Measurements from ENCODE around the gene ZNF821. TPM values are rescaled to one million over a fixed set of nuclear protein-coding genes. Genes with fewer than 3 reads are reported as not detected.
"Not testable (repeated sequence)": the region's sequence is repeated elsewhere in the genome, so short reads cannot be mapped to it uniquely, and the experiment has no call there.

The ZNF821 gene
- 5.6 and 6.8 TPM in 2 replicates for total RNA-seq

DNA sequence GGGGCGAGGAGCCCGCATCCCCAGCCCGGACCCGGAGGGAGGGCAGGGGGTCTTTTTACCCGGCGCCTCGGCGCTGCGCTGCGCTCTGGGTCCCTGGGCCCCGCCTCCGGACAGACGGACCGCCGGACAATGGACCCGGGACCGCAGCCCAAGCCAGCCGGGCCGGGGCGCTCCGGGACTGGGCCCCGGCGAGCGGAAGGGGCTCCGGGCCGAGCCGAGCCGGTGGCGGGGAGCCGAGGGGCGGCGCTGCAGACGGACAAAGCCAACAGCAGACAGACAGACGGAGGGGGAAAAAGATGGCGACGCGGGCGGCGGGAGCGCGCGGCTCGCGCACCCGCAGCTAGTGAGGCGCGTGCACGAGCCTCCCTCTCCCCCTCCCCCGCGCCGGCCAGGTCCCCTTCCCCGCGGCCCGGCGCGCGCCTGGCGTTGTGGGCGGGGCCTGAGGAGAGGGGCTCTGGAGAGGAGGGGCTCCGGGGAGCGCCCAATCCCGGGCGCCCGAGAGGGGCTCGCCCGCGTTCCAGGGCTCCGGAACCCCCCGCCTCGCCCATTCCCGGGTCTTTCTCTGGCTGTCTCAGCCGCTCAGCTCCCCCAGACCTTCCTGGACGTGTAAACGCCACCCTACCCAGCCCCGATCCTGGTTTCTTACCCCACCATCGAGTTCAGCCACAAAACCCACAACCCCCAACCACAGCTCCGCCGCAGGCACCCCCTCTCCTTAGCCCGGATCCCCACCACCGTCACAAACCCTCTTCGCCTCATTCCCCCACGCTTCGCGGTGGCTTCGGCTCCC, at the start of gene ZNF821:
Gene ZNF821 (minus strand): TSS at position 334 of the 790 bp plus-strand sequence. CDS start 4,236 bp downstream, outside the sequence.
- DNase-seq, result peak; percentile 77

- no peak for DNase-seq
These were observed 49.0 kb upstream of the ZNF821 start for GRCh38 chr16:71933017-71933416.

DNA sequence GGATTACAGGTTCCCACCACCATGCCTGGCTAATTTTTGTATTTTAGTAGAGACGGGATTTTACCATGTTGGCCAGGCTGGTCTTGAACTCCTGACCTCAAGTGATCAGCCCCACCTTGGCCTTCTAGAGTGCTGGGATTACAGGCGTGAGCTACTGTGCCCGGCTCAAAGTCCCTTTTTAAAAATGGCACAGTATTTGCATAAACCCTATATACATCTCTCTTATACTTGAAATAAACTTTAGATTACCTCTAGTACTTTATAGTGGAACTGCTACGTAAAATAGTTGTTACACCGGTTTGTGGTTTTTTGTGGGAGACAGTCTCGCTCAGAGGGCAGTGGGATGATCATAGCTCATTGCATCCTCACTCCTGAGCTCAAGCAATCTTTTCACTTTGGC, 47.6 kb upstream of the ZNF821 start:
- DNase-seq, result no peak

DNA sequence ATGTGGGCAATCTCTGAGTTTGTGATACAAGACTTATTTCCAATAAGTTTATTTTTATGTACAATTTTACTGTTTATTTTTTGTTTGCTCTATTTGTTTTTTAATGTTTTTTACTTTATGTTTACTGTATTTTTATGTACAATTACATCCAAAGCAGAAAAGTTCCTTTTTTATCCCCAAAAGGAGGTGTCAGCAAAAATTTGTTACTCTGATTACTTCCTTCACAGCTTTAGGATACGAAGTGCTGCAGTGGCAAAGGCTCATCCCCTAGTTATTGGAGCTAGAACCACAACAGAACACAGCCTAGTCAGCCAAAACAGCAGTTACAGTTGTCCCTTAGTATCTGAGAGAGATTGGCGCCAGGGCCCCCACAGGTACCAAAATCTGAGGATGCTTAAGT, 47.0 kb upstream of the ZNF821 start:
- DNase-seq, result no peak

DNA sequence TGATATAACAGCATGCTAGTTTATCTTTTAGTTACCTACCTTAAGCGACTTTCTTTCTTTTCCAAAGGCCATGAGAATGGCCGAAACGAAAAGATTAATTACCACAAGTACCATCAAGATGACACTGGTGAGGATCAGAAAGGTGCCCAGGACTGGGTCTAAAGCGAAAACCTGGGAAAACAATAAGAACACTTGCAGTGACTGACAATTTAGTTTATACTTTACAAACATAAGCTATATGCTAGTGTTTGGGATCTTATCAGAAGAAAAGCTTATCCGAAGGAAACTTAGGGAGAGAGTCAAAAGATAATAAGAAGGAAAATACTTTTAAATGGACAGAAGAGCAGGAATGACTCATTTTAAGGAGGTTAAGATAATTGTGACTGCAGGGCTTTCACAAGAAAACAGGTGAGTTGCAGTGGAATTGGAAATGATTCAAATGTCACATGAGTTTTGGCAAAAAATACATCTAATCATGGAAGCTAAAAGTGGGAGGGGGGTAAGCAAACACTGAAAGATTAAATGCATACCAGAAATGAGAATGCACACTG, 46.1 kb upstream of the ZNF821 start:
- no peak for DNase-seq

GRCh38 chr16:71929048-71929447, 45.1 kb upstream of the ZNF821 start:
- peak; percentile 71 for DNase-seq

GRCh38 chr16:71927787-71928186, 43.8 kb upstream of the ZNF821 start:
- DNase-seq, result peak; percentile 66

DNA sequence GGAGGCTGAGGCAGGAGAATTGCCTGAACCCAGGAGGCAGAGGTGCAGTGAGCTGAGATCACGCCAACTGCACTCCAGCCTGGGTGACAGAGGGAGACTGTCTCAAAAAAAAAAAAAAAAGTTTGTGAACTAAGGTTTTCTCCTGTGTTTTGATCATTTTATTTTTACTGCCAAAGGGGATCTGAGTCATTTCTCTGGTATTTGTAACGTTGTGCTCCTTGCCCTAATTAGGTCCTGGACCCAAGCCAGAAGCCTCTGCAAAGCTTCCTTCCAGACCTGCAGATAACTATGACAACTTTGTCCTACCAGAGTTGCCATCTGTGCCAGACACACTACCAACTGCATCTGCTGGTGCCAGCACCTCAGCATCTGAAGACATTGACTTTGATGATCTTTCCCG, 43.4 kb upstream of the ZNF821 start:
- DNase-seq, result peak; percentile 97

GRCh38 chr16:71924710-71925109, 40.7 kb upstream of the ZNF821 start:
- peak; percentile 62 for DNase-seq

GRCh38 chr16:71923941-71924690, 40.1 kb upstream of the ZNF821 start:
- no peak for DNase-seq

- DNase-seq, result no peak
These were observed 36.7 kb upstream of the ZNF821 start for GRCh38 chr16:71920658-71921057.

DNA sequence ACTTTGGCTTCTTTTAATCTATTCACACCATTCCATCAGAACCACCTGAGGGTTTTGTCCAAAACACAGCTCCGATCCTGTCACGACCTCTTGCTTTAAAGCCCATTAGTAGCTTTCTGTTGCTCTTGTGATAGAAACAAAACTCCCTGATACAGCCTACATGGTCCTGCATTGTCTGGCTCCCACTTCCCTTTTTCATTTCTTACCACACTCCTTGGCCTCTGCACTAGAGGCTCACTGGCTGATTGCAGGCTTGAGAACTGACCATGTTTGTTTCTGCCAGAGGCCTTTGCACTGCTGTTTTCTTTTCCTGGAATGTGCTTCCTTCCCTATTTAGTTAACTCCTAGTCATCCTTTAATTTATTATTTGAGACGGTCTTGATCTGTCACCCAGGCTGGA, 35.1 kb upstream of the ZNF821 start:
- DNase-seq, result no peak

DNA sequence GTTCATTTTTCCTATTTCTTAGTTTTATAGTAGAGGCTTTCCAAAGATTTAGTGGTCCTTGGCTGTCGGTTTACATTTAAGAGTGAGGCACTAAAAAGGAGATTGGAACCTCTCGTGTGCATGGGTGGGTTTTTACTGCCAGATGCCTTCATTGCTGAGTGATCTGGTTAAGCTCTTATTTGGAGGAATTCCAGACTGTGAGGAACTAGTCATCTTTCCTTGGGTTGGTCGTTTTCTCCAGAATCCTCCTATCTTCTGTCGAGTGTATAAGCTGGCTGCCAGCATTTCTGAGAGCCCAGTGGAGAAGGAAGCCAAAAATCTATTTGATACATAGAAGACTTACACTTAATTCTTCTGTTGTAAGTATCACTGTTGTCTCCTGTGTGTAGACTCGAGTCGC, 33.9 kb upstream of the ZNF821 start:
- DNase-seq, result no peak

- DNase-seq, result no peak
These were observed 32.5 kb upstream of the ZNF821 start for GRCh38 chr16:71916397-71916920.

DNA sequence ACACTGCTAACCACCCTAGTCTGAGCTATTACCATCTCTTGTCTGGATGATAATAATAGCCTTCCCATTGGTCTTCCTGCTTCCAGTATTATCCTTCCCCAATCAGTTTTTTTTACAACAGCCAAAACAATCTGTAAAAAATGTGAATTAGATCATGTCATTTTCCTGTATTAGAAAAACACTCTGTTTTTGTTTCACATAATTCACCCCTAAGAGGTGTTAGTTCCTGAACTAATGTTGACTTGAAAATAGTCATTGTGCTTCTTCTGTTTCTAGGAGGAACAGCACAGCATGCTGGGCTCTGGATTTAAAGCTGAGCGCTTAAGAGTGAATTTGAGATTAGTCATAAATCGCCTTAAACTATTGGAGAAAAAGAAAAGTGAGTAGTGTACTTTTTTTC, 31.4 kb upstream of the ZNF821 start:
- DNase-seq, result peak; percentile 71

DNA sequence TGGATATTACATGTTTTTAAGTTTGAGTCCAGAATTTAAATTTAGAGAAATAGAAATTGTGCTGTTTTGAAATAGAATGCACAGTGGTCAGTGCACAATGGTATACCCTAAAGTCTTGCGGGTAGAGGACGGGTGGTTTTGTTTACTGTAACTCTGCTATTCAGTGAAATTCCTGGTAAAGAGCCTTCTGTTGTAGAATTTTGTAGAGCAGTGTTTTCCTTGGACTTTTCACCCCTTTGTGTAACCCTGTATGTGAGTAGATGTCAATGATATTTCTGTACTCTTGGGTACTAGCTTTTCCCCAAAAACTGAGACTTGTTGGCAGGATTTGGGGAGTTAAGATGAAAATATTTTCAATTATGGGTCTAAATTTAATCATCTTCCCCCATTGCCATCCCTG, 30.8 kb upstream of the ZNF821 start:
- no peak for DNase-seq

GRCh38 chr16:71912534-71913275, 28.7 kb upstream of the ZNF821 start:
- no peak for DNase-seq

DNA sequence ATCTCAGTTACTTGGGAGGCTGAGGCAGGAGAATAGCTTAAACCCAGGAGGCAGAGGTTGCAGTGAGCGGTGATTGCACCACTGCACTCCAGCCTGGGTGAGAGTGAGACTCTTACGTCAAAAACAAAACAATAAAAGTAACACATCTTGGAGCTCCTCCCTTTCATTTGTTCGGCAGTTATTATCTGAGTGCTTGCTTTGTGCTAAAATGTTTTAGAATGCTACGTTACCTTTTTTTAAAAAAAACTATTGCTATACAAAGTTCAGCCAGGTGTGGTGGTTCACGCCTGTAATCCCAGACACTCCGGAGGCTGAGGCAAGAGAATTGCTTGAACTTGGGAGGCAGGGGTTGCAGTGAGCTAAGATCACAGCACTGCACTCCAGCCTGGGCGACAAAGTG, 27.1 kb upstream of the ZNF821 start:
- DNase-seq, result no peak

DNA sequence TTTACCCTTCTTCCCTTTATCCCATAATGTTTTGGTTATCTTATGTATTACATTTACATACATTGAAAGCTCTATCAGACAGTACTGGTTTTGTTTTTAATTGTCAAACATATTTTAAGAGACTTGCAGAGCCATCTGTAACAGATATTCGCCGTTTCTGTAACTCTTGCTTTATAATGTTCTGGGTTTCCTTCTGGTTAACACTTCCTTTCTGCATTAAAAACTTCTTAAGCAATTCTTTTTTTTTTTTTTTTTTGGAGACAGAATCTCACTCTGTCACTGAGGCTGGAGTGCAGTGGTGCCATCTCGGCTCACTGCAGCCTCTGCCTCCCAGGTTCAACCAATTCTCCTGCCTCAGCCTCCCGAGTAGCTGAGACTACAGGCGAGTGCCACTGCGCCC, 21.8 kb upstream of the ZNF821 start:
- not testable (repeated sequence) for DNase-seq

GRCh38 chr16:71904239-71904638, 20.3 kb upstream of the ZNF821 start:
- DNase-seq, result no peak

GRCh38 chr16:71903608-71904007, 19.6 kb upstream of the ZNF821 start:
- DNase-seq, result no peak

DNA sequence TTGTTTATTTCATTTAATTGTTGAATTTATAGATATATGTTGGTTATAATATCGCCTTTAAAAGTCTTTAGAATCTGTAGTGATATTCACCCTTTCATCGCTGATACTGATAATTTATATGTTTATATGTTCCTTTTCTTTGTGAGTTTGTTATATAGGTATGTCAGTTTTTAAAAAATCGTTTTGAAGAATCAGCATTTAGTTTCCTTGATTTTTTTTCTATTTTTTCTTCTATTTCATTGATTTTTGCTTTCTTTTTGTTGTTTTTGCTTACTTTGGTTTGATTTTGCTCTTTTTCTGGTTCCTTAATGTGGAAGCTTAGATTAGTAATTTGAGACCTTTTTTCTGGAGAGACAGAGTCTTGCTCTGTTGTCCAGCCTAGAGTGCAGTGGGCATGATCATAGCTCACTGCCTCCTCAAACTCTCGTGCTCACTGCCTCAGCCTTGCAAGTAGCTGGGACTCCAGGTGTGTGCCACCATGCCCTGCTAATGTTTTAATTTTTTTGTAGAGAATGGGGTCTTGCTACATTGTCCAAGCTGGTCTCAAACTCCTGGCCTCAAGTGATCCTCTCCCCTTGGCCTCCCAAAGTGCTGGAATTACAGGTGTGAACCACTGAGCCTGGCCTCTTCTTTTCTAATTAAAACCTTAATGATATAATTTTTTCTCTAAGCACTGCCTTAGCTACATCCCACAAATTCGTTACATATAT, 18.8 kb upstream of the ZNF821 start:
- no peak for DNase-seq

Measured in dermis blood vessel endothelial cell (primary cell).